Heart left ventricle (tissue), 16 donors: ENCODE results near the gene FABP3. TPM values are rescaled to one million over a fixed set of nuclear protein-coding genes. Genes with fewer than 3 reads are reported as not detected.

Experiments used
- ATAC-seq, 4 donors: fragments of 200-7000 bp; cut with Tn5 transposase; one replicate each; pipeline ENCODE4 v1.9.1; 2020 to 2022; ENCODE audit warnings: moderate library complexity in 4 of 4, mild to moderate bottlenecking in 3 of 4, moderate number of reproducible peaks in 1 of 4
- DNase-seq, 5 donors: peaks; one replicate each; pipeline ENCODE4 v3.0.0-alpha.2; 2020
- H3K27ac ChIP-seq, 12 donors: fragments of 200-600 bp; sonication (generic) in 4 of 12; one replicate each; pipeline versions ENCODE4 v1.5.0 to v1.8.0; 2016 to 2022; ENCODE audit warnings: mild to moderate bottlenecking in 2 of 12
- H3K27me3 ChIP-seq, 9 donors: fragments of 200-600 bp; sonication (generic) in 2 of 9; one replicate each; pipeline versions ENCODE4 v1.5.1 to v1.8.0; 2016 to 2022; ENCODE audit warnings: mild to moderate bottlenecking in 3 of 9
- H3K36me3 ChIP-seq, 9 donors: fragments of 200-600 bp; sonication (generic) in 2 of 9; one replicate each; pipeline versions ENCODE4 v1.5.0 to v1.8.0; 2018 to 2022; ENCODE audit warnings: mild to moderate bottlenecking in 2 of 9
- H3K4me1 ChIP-seq, 12 donors: fragments of 200-600 bp; sonication (generic) in 4 of 12; one replicate each; pipeline versions ENCODE4 v1.5.0 to v1.8.0; 2016 to 2022; ENCODE audit warnings: mild to moderate bottlenecking in 3 of 12
- H3K4me3 ChIP-seq, 12 donors: fragments of 200-600 bp; sonication (generic) in 4 of 12; one replicate each; pipeline versions ENCODE4 v1.5.0 to v1.8.0; 2017 to 2022; ENCODE audit warnings: mild to moderate bottlenecking in 9 of 12, moderate library complexity in 4 of 12
- H3K9me3 ChIP-seq, 12 donors: fragments of 200-600 bp; sonication (generic) in 4 of 12; one replicate each; pipeline versions ENCODE4 v1.5.0 to v1.8.0; 2016 to 2022; ENCODE audit warnings: mild to moderate bottlenecking in 1 of 12
- POLR2A ChIP-seq, 2 donors: fragments of 450-650 bp; IDR thresholded peaks; one replicate each; pipeline ENCODE4 v1.6.1; 2017; ENCODE audit warnings: antibody characterized with exemption in 2 of 2, mild to moderate bottlenecking in 2 of 2, moderate library complexity in 2 of 2
- WGBS, 4 donors: extraction: QIAGEN DNeasy Blood & Tissue Kit in 2 of 4; methylation state at CpG; one replicate each; pipeline versions ENCODE4 v1.1.5 to v1.1.7; 2013 to 2018; 5-methylcytosine and 5-hydroxymethylcytosine counted together
- intact Hi-C, 10 donors: fragments of 100-400 bp; cut with DNase I; formaldehyde crosslinking; loops; one replicate each; pipeline versions ENCODE4 v1.11.1 to v1.14.2; 2022
- polyA plus RNA-seq, 2 donors: library from polyadenylated mRNA; stranded (reverse); fragments of 200-250 nt; gene quantifications; one replicate each; pipeline ENCODE4 v1.2.3, GENCODE V29; 2013
- total RNA-seq, 9 donors: library from RNA; depleted of rRNA in 2 of 9; stranded (reverse); fragments of >200 nt in 2 of 9; fragmentation: NEBNext Ultra II Directional in 3 of 9; extraction: Animal tissue kit (Norgen Biotek cat#: 25700) in 3 of 9; gene quantifications; one replicate each; pipeline versions ENCODE4 v1.1.0 to v1.2.4, GENCODE V29; 2016 to 2023
- TF ChIP-seq, protein P1 (sequence below), 12 donors: fragments of 200-600 bp; sonication (generic) in 4 of 12; IDR thresholded peaks; one replicate each; pipeline versions ENCODE4 v1.5.0 to v1.8.0; 2018 to 2022; ENCODE audit warnings: antibody characterized with exemption in 12 of 12, mild to moderate bottlenecking in 5 of 12
- donor health status: ischemic (EF 13 %, LVEDD 7.1; RV severe dilation, severe dysfunction).
- donor health status: healthy with polysubstance abuse.
- donor health status: DM: no; HTN: yes; CAD: no.
- donor health status: DM: no; HTN: no; CAD: no.
- donor health status: ischemic (EF 25% LVEDD 6.9; RV normal size, moderate dysfunction).
- donor health status: ischemic (EF 25% LVEDD 5.7; RV mildly dilated, moderate dysfunction).
- donor health status: healthy.
- donor health status: DM: yes; HTN: yes; CAD: no.
- donor health status: ischemic (EF 35%, LVEDD 5.7; RV mildly dilated, moderate dysfunction).
- donor health status: nonischemic (EF 11% LVEDD 7.7; RV severe dilation, severe dysfunction).
- donor health status: DM: yes; HTN: yes; CAD: no.
- donor health status: PGD.
- donor health status: ischemic (EF 29% LVEDD 5.4; RV normal size, mild dysfunction).
- donor health status: nonischemic (EF 23%, LVEDD 6.1; RV moderate dilation, normal function).

Gene FABP3
- total and polyA plus RNA-seq, 11 donors, result 2,591 to 10,560 (median 5,230) TPM

DNA sequence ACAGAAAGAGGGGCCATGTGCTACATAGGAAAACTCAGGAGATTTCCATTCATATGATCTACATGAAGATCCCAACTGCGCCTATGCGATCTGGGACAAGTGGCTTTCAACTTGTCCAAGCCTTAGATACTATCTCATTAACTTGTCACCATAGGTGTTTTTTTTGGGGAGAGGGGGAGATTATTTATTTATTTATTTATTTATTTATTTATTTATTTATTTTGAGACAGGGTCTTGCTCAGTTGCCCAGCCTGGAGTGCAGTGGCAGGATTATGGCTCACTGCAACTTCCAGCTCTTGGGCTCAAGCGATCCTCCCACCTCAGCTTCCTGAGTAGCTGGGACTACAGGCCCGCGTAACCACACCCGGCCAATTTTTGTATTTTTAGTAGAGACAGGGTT, 11.3 kb downstream of the FABP3 start:
- Histone ChIP-seq H3K27me3 (no peaks in the 10 kb centered on the region), H3K27ac (peak overlapping the region in 2 of 12 donors; percentile 42 to 46), H3K36me3 (peaks cover 0 to 90% (median 70%) of the 10 kb centered on the region in 9 donors), H3K9me3 (no peaks in the 10 kb centered on the region), H3K4me3 (no peak overlapping the region), H3K4me1 (peaks cover 0 to 24% (median 0%) of the 10 kb centered on the region in 12 donors)
- intact Hi-C loops, result no loop called here
- ATAC-seq, result peak in 1 of 4 donors; percentile 18
- TF ChIP-seq, protein P1, sequence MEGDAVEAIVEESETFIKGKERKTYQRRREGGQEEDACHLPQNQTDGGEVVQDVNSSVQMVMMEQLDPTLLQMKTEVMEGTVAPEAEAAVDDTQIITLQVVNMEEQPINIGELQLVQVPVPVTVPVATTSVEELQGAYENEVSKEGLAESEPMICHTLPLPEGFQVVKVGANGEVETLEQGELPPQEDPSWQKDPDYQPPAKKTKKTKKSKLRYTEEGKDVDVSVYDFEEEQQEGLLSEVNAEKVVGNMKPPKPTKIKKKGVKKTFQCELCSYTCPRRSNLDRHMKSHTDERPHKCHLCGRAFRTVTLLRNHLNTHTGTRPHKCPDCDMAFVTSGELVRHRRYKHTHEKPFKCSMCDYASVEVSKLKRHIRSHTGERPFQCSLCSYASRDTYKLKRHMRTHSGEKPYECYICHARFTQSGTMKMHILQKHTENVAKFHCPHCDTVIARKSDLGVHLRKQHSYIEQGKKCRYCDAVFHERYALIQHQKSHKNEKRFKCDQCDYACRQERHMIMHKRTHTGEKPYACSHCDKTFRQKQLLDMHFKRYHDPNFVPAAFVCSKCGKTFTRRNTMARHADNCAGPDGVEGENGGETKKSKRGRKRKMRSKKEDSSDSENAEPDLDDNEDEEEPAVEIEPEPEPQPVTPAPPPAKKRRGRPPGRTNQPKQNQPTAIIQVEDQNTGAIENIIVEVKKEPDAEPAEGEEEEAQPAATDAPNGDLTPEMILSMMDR (IDR thresholded peaks at IDR 0.05), result no peak
- TF ChIP-seq POLR2A (IDR thresholded peaks at IDR 0.05), result no peak
- DNase-seq, result no peak
- WGBS, 4 donors, result 88 to 96% (median 90%) methylated on average over 6 of the region's 6 CpGs

DNA sequence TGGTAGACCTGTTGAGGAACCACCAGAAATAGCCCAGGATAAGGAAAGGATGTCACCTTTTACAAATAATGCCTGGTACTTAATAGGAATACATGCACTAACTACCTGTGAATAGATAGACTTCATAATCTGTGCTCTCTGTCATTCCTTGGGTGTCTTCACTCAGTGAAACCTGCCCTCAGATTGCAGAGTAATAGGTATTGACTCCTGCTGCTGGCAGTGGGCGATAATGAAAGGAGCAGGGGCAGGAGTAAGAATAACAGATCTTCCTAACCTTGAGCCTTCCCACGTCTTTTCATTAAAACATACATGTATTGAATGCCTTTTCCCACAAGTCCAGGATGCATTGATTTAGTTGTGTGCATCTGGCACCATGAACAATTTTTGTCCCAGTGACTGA, 16.4 kb downstream of the FABP3 start:
- no peak overlapping the region for H3K4me3 ChIP-seq
- peaks cover 0 to 5% (median 0%) of the 10 kb centered on the region in 12 donors for H3K9me3 ChIP-seq
- TF ChIP-seq, protein P1 (IDR thresholded peaks at IDR 0.05), result no peak
- TF ChIP-seq POLR2A (IDR thresholded peaks at IDR 0.05), result no peak
- ATAC-seq (no peak), DNase-seq (no peak)
- peaks cover 0 to 89% (median 56%) of the 10 kb centered on the region in 9 donors for H3K36me3 ChIP-seq
- intact Hi-C loops, result no loop called here
- no peak overlapping the region for H3K27ac ChIP-seq
- H3K4me1 ChIP-seq, result no peaks in the 10 kb centered on the region
- H3K27me3 ChIP-seq, result no peaks in the 10 kb centered on the region
- 85 to 100% (median 95%) methylated on average over 2 of the region's 2 CpGs for WGBS, 4 donors

DNA sequence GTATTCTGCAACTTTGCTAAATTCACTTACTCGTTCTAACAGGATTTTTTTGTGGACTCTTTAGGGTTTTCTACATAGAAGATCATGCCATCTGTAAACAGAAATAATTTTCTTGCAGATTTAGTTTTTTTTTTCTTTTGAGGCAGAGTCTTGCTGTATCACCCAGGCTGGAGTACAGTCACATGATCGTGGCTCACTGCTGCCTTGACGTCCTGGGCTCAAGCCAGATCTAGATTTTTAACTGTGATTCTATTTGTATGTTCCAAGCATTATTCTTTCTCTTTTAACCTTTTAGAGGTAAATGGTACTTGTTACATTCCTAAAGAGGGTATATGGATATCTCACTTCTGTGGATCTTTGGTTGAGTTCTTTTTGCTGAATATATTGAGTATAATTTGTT, 18.6 kb downstream of the FABP3 start:
- peaks cover 0 to 90% (median 58%) of the 10 kb centered on the region in 9 donors for H3K36me3 ChIP-seq
- TF ChIP-seq, protein P1 (IDR thresholded peaks at IDR 0.05), result no peak
- TF ChIP-seq POLR2A (IDR thresholded peaks at IDR 0.05), result no peak
- no peaks in the 10 kb centered on the region for H3K4me1 ChIP-seq
- DNase-seq, result no peak
- no peaks in the 10 kb centered on the region for H3K27me3 ChIP-seq
- 55 to 60% (median 57%) methylated on average over 3 of the region's 3 CpGs for WGBS, 4 donors
- H3K4me3 ChIP-seq, result no peak overlapping the region
- intact Hi-C loops, result no loop called here
- H3K9me3 ChIP-seq, result peaks cover 0 to 5% (median 0%) of the 10 kb centered on the region in 12 donors
- H3K27ac ChIP-seq, result no peak overlapping the region
- no peak for ATAC-seq

DNA sequence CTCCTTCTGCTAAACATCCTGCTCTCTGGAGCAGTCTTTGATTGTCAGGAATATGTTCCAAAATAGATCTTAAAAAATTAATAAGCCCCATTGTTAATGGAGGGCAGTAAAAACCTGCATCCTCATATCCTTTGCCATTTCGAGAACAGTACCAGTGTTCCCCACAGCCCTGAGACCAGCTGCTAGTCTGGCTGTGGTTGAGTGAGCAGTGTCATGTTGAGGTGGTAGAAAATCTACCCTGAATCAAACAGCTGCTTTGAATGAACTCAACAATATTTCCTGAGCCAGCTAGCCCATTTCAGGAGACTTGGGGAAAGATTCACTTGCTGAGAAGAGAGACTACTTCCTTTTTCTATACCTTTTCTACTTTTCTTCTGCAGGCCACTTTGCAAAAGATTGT, 24.4 kb downstream of the FABP3 start:
- TF ChIP-seq POLR2A (IDR thresholded peaks at IDR 0.05), result no peak
- TF ChIP-seq, protein P1 (IDR thresholded peaks at IDR 0.05), result no peak
- intact Hi-C loops, result loop anchor here in 1 of 10 donors (10.0 kb wide), 1 partner anchor 164 kb away; no protein-coding TSS in a partner anchor
- Histone ChIP-seq H3K36me3 (peaks cover 0 to 95% (median 75%) of the 10 kb centered on the region in 9 donors), H3K27me3 (no peaks in the 10 kb centered on the region), H3K4me1 (no peaks in the 10 kb centered on the region), H3K27ac (no peak overlapping the region), H3K4me3 (no peak overlapping the region), H3K9me3 (peaks cover 0 to under 1% (median 0%) of the 10 kb centered on the region in 12 donors)
- no peak for DNase-seq
- WGBS, 4 donors, result 88 to 94% (median 92%) methylated on average over 1 of the region's 1 CpG
- ATAC-seq, result no peak
